DOHH2 (cell line): ENCODE measurements around the gene ARHGAP40.

Experiments
- EZH2phosphoT487 ChIP-seq: fragments of 200-600 bp; sonication (generic); IDR thresholded peaks from 2 replicates; pipeline ENCODE4 v1.6.1; 2017; ENCODE audit warnings: borderline replicate concordance, mild to moderate bottlenecking, antibody characterized with exemption, low read length, moderate library complexity, mixed read lengths
- TF ChIP-seq, protein P1 (sequence below): fragments of 200-600 bp; sonication (generic); IDR thresholded peaks from one replicate; pipeline ENCODE4 v1.5.1; 2014; ENCODE audit warnings: antibody characterized with exemption, mild to moderate bottlenecking, low read depth, low read length; ENCODE audit not compliant: poor library complexity, severe bottlenecking

DNA sequence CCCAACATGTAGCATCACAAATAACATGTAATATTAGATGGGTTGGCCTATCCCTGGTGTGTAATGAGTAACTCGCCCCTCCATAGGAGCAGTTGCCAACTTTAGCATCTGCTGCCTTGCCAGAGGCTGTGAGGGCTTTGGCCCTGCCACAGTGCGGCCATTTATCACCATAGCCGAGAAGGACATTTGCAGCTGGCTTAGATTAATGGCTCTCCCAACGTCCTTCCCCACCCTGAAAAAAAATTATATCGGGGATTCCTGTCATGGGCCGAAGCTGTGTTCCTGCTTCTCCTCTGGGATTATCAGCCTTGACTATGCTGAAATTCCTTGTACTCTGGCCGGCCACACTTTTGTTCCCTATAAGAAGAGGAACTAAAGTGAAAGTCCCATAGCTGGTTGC is 28.2 kb upstream of the ARHGAP40 start:
- TF ChIP-seq EZH2phosphoT487: no peak
- TF ChIP-seq, protein P1, sequence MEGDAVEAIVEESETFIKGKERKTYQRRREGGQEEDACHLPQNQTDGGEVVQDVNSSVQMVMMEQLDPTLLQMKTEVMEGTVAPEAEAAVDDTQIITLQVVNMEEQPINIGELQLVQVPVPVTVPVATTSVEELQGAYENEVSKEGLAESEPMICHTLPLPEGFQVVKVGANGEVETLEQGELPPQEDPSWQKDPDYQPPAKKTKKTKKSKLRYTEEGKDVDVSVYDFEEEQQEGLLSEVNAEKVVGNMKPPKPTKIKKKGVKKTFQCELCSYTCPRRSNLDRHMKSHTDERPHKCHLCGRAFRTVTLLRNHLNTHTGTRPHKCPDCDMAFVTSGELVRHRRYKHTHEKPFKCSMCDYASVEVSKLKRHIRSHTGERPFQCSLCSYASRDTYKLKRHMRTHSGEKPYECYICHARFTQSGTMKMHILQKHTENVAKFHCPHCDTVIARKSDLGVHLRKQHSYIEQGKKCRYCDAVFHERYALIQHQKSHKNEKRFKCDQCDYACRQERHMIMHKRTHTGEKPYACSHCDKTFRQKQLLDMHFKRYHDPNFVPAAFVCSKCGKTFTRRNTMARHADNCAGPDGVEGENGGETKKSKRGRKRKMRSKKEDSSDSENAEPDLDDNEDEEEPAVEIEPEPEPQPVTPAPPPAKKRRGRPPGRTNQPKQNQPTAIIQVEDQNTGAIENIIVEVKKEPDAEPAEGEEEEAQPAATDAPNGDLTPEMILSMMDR: no peak
